DND-41 (cell line): ENCODE data around the gene CHRNB2.

Experiments
- EZH2 ChIP-seq: IDR thresholded peaks from 3 replicates; pipeline ENCODE4 v1.6.1; 2012; ENCODE audit warnings: borderline replicate concordance, low read depth, mild to moderate bottlenecking, moderate library complexity, low read length, inconsistent platforms; ENCODE audit not compliant: severe bottlenecking
- TF ChIP-seq, protein P1 (sequence below): IDR thresholded peaks from 2 replicates; pipeline ENCODE4 v1.5.1; 2012; ENCODE audit warnings: borderline replicate concordance, low read length, moderate library complexity, mild to moderate bottlenecking; ENCODE audit not compliant: poor library complexity, severe bottlenecking; ENCODE audit errors: extremely low read depth

- TF ChIP-seq, protein P1, sequence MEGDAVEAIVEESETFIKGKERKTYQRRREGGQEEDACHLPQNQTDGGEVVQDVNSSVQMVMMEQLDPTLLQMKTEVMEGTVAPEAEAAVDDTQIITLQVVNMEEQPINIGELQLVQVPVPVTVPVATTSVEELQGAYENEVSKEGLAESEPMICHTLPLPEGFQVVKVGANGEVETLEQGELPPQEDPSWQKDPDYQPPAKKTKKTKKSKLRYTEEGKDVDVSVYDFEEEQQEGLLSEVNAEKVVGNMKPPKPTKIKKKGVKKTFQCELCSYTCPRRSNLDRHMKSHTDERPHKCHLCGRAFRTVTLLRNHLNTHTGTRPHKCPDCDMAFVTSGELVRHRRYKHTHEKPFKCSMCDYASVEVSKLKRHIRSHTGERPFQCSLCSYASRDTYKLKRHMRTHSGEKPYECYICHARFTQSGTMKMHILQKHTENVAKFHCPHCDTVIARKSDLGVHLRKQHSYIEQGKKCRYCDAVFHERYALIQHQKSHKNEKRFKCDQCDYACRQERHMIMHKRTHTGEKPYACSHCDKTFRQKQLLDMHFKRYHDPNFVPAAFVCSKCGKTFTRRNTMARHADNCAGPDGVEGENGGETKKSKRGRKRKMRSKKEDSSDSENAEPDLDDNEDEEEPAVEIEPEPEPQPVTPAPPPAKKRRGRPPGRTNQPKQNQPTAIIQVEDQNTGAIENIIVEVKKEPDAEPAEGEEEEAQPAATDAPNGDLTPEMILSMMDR, result no peak
- TF ChIP-seq EZH2, result no peak
Measured at GRCh38 chr1:154565876-154566275, 1.7 kb upstream of the CHRNB2 start.
